ENCODE data around the gene PARD3B. TPM values are rescaled to one million over a fixed set of nuclear protein-coding genes. Genes with fewer than 3 reads are reported as not detected.

The PARD3B gene
- total and polyA plus RNA-seq, 2 of the 13 experiments (the other 11 are each of a cell fraction or from before 2014, with no cell fraction given), result 0.71 to 2.3 TPM

- TF ChIP-seq ZNF616 (CRISPR knock-in tag; IDR thresholded peaks at IDR 0.05; ENCODE audit: low read depth), result no peak; the same call in 1 of the 2 replicates
- TF ChIP-seq ZMYM3 (CRISPR knock-in tag; IDR thresholded peaks at IDR 0.05), result 0 out of 2 replicates have a peak, but pooled peaks have one; percentile 14
- TF ChIP-seq DNMT1 (CRISPR knock-in tag; IDR thresholded peaks at IDR 0.05), result no peak
- TF ChIP-seq HBP1 (CRISPR knock-in tag; IDR thresholded peaks at IDR 0.05; ENCODE audit: low read depth), result no peak
- no peak for TF ChIP-seq CBX2 (IDR thresholded peaks at IDR 0.05; ENCODE audit: low read depth, low read length)
- TF ChIP-seq CBX2 (CRISPR knock-in tag; IDR thresholded peaks at IDR 0.05; ENCODE audit: low read depth), result no peak
- TF ChIP-seq ZNF30 (CRISPR knock-in tag; IDR thresholded peaks at IDR 0.05), result no peak
- no peak for TF ChIP-seq NCOA2 (CRISPR knock-in tag; IDR thresholded peaks at IDR 0.05)
- no peak; the same call in 1 of the 2 replicates for TF ChIP-seq ZNF275 (CRISPR knock-in tag; IDR thresholded peaks at IDR 0.05; ENCODE audit: borderline replicate concordance)
- TF ChIP-seq SOX6 (IDR thresholded peaks at IDR 0.05), result no peak
- no peak; the same call in 1 of the 2 replicates for TF ChIP-seq SOX6 (CRISPR knock-in tag; IDR thresholded peaks at IDR 0.05)
- TF ChIP-seq ZFP36L1 (CRISPR knock-in tag; IDR thresholded peaks at IDR 0.05), result no peak
- no peak for TF ChIP-seq SATB2 (CRISPR knock-in tag; IDR thresholded peaks at IDR 0.05)
- TF ChIP-seq FOXP4 (CRISPR knock-in tag; IDR thresholded peaks at IDR 0.05), result no peak
- TF ChIP-seq TAF15 (IDR thresholded peaks at IDR 0.05; ENCODE audit: low read depth, low read length, poor library complexity, severe bottlenecking), result peak; percentile 41
- no peak for TF ChIP-seq MTA3 (CRISPR knock-in tag; IDR thresholded peaks at IDR 0.05)
- no peak for TF ChIP-seq ZNF207 (IDR thresholded peaks at IDR 0.05; ENCODE audit: borderline replicate concordance)
- TF ChIP-seq ZNF83 (CRISPR knock-in tag; IDR thresholded peaks at IDR 0.05; ENCODE audit: borderline replicate concordance), result 0 out of 2 replicates have a peak, but pooled peaks have one; percentile 25
- TF ChIP-seq ZNF720 (CRISPR knock-in tag; IDR thresholded peaks at IDR 0.05), result no peak
- TF ChIP-seq TARDBP (CRISPR knock-in tag; IDR thresholded peaks at IDR 0.05), result no peak
- 0 out of 2 replicates have a peak, but pooled peaks have one; percentile 20 for TF ChIP-seq NFKB2 (CRISPR knock-in tag; IDR thresholded peaks at IDR 0.05; ENCODE audit: borderline replicate concordance)
- TF ChIP-seq ZNF530 (CRISPR knock-in tag; IDR thresholded peaks at IDR 0.05; ENCODE audit: low read depth), result no peak
- 0 out of 2 replicates have a peak, but pooled peaks have one; percentile 51 for TF ChIP-seq ZNF468 (CRISPR knock-in tag; IDR thresholded peaks at IDR 0.05)
- 0 out of 2 replicates have a peak, but pooled peaks have one; percentile 64 for TF ChIP-seq ZNF232 (CRISPR knock-in tag; IDR thresholded peaks at IDR 0.05; ENCODE audit: borderline replicate concordance)
- no peak for TF ChIP-seq RBFOX2 (IDR thresholded peaks at IDR 0.05; ENCODE audit: low read depth, low read length)
Measured at GRCh38 chr2:204544961-204545860, at the start of gene PARD3B (continued).

Measured in HepG2 (cell line).